ENCODE measurements around the gene IRS1. TPM values are rescaled to one million over a fixed set of nuclear protein-coding genes. Genes with fewer than 3 reads are reported as not detected.

The IRS1 gene
- total and polyA plus RNA-seq, 12 donors, result 2.2 to 20.2 (median 14.5) TPM

GRCh38 chr2:226792155-226792881 is 7.3 kb downstream of the IRS1 start:
- no peak for DNase-seq
- peaks cover 8 to 94% (median 88%) of the 10 kb centered on the region in 9 donors for H3K4me1 ChIP-seq
- 32 to 35% methylated on average over 7 of the region's 7 CpGs for WGBS, 2 donors
- H3K9me3 ChIP-seq, result peaks cover 0 to under 1% (median 0%) of the 10 kb centered on the region in 11 donors
- H3K4me3 ChIP-seq, result peak overlapping the region; percentile 44 to 95 (median 78)
- H3K36me3 ChIP-seq, result peaks cover 0 to 5% (median 0%) of the 10 kb centered on the region in 9 donors
- H3K27ac ChIP-seq, result peak overlapping the region; percentile 90 to 97 (median 94)
- intact Hi-C loops (cut with DNase I), result loop anchor here in 9 of 10 donors (5.0 to 10.0 kb wide), 20 partner anchors 35 to 758 kb away; no protein-coding TSS in a partner anchor
- TF ChIP-seq, protein P1, sequence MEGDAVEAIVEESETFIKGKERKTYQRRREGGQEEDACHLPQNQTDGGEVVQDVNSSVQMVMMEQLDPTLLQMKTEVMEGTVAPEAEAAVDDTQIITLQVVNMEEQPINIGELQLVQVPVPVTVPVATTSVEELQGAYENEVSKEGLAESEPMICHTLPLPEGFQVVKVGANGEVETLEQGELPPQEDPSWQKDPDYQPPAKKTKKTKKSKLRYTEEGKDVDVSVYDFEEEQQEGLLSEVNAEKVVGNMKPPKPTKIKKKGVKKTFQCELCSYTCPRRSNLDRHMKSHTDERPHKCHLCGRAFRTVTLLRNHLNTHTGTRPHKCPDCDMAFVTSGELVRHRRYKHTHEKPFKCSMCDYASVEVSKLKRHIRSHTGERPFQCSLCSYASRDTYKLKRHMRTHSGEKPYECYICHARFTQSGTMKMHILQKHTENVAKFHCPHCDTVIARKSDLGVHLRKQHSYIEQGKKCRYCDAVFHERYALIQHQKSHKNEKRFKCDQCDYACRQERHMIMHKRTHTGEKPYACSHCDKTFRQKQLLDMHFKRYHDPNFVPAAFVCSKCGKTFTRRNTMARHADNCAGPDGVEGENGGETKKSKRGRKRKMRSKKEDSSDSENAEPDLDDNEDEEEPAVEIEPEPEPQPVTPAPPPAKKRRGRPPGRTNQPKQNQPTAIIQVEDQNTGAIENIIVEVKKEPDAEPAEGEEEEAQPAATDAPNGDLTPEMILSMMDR (IDR thresholded peaks at IDR 0.05), result no peak
- peaks cover 0 to 3% (median 0%) of the 10 kb centered on the region in 7 donors for H3K27me3 ChIP-seq
- ATAC-seq, result no peak

GRCh38 chr2:226791487-226792081 is 8.0 kb downstream of the IRS1 start:
- peak; percentile 84 to 95 (median 93) for ATAC-seq

DNA sequence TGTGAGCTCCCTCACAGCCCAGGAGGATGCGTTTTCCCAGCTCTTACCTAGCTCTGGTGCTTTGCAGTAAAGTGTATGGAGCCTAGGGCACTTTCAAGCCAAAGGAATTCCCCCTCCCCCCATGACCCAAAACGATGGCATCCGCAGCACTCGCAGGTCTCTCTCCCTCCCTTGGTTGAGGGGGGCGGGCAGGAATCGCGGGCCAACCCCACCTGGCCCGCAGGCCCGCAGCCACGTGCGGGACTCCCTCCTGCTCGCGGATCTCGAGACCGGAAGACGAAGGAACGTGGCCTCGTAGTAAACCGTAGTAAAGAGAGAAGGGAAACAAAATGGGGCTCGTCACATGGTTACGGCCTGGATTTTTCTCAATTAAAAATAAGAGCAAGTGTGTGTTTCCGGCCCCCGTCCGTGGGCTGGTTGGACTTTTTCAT is 8.5 kb downstream of the IRS1 start:
- DNase-seq (peak; percentile 42 to 65), ATAC-seq (peak; percentile 9 to 54 (median 40))
- TF ChIP-seq, protein P1 (IDR thresholded peaks at IDR 0.05), result no peak
- intact Hi-C loops (cut with DNase I), result loop anchor here in 9 of 10 donors (5.0 to 10.0 kb wide), 20 partner anchors 34 to 756 kb away; no protein-coding TSS in a partner anchor
- H3K9me3 ChIP-seq, result no peaks in the 10 kb centered on the region
- WGBS, 2 donors, result 2 to 3% methylated on average over 24 of the region's 24 CpGs
- peaks cover 8 to 93% (median 82%) of the 10 kb centered on the region in 9 donors for H3K4me1 ChIP-seq
- peaks cover 0 to 3% (median 0%) of the 10 kb centered on the region in 9 donors for H3K36me3 ChIP-seq
- H3K27ac ChIP-seq, result peak overlapping the region; percentile 90 to 97 (median 94)
- H3K27me3 ChIP-seq, result no peaks in the 10 kb centered on the region
- peak overlapping the region; percentile 44 to 95 (median 78) for H3K4me3 ChIP-seq

More at GRCh38 chr2:226791487-226792081, 8.0 kb downstream of the IRS1 start:
- Histone ChIP-seq H3K27ac (peak overlapping the region; percentile 90 to 97 (median 94)), H3K9me3 (no peaks in the 10 kb centered on the region), H3K36me3 (peaks cover 0 to 3% (median 0%) of the 10 kb centered on the region in 9 donors), H3K4me3 (peak overlapping the region; percentile 44 to 95 (median 78)), H3K27me3 (no peaks in the 10 kb centered on the region), H3K4me1 (peaks cover 8 to 94% (median 87%) of the 10 kb centered on the region in 9 donors)
- TF ChIP-seq, protein P1 (IDR thresholded peaks at IDR 0.05), result peak; percentile 10 to 68 (median 53)
- DNase-seq, result peak; percentile 90 to 94
- intact Hi-C loops (cut with DNase I), result loop anchor here in 9 of 10 donors (5.0 to 10.0 kb wide), 20 partner anchors 34 to 757 kb away; no protein-coding TSS in a partner anchor
- 0% methylated on average over 56 of the region's 56 CpGs for WGBS, 2 donors

DNA sequence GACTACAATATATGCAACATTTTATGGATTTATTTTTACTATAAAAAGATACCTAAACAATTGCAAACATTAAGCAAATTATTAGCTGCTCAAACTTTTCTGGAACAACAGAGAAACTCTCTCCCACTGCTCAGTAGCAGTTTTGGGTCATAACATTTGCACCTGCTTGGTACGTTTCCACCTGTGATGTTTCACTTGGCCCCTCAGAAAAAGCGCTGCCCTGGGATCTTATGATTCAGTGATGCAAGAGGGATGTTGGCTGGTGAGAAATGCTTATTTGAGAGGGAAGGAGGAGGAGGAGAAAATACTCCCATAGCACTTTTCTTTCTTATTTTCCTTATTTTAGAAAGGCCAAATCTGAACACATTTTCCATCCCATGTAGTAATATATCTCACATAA is 9.2 kb downstream of the IRS1 start:
- no peaks in the 10 kb centered on the region for H3K27me3 ChIP-seq
- intact Hi-C loops (cut with DNase I), result loop anchor here in 9 of 10 donors (5.0 to 10.0 kb wide), 20 partner anchors 33 to 756 kb away; no protein-coding TSS in a partner anchor
- H3K27ac ChIP-seq, result peak overlapping the region; percentile 90 to 97 (median 94)
- H3K36me3 ChIP-seq, result no peaks in the 10 kb centered on the region
- ATAC-seq (no peak), DNase-seq (no peak)
- TF ChIP-seq, protein P1 (IDR thresholded peaks at IDR 0.05), result no peak
- 78 to 83% methylated on average over 2 of the region's 2 CpGs for WGBS, 2 donors
- peaks cover 5 to 87% (median 76%) of the 10 kb centered on the region in 9 donors for H3K4me1 ChIP-seq
- no peaks in the 10 kb centered on the region for H3K9me3 ChIP-seq
- peak overlapping the region in 9 of 10 donors; percentile 44 to 95 (median 83) for H3K4me3 ChIP-seq
